HL-60 (cell line): Measurements from ENCODE around the gene CACNA1C.

Experiments
- DNase-seq, 2 experiments: peaks; one replicate each; pipeline ENCODE4 v3.0.0-alpha.2; 2010 to 2020; ENCODE audit warnings: low read depth in 1 of 2, low spot score in 1 of 2
- H3K27ac ChIP-seq: fragments of 250-450 bp; sonication (Bioruptor Pico); replicated peaks from 2 replicates; pipeline ENCODE4 v1.5.1; 2020; ENCODE audit warnings: mild to moderate bottlenecking, moderate library complexity
- H3K27me3 ChIP-seq: fragments of 250-450 bp; sonication (Bioruptor Pico); 2 replicates; pipeline ENCODE4 v1.5.1; 2021; ENCODE audit warnings: mild to moderate bottlenecking, moderate library complexity; ENCODE audit not compliant: insufficient read depth, poor library complexity, severe bottlenecking
- H3K4me3 ChIP-seq: replicated peaks from 2 replicates; pipeline ENCODE4 v1.5.1; 2011; ENCODE audit warnings: mild to moderate bottlenecking, control low read depth, low read length; ENCODE audit not compliant: insufficient read depth
- GABPA ChIP-seq: IDR thresholded peaks from 2 replicates; pipeline ENCODE4 v1.6.1; 2012; ENCODE audit warnings: low read depth
- POLR2AphosphoS5 ChIP-seq: IDR thresholded peaks from 2 replicates; pipeline ENCODE4 v1.6.1; 2012; ENCODE audit warnings: low read depth
- SPI1 ChIP-seq: IDR thresholded peaks from 2 replicates; pipeline ENCODE4 v1.6.1; 2012; ENCODE audit warnings: low read depth, mild to moderate bottlenecking, borderline replicate concordance
- TF ChIP-seq, protein P1 (sequence below): IDR thresholded peaks from one replicate; pipeline ENCODE4 v1.5.1; 2011; ENCODE audit warnings: low read length, control low read depth, inconsistent platforms; ENCODE audit not compliant: insufficient read depth
- TF ChIP-seq, protein P2 (sequence below): IDR thresholded peaks from 2 replicates; pipeline ENCODE4 v1.6.1; 2012; ENCODE audit warnings: low read depth; ENCODE audit not compliant: insufficient replicate concordance

The CACNA1C gene

DNA sequence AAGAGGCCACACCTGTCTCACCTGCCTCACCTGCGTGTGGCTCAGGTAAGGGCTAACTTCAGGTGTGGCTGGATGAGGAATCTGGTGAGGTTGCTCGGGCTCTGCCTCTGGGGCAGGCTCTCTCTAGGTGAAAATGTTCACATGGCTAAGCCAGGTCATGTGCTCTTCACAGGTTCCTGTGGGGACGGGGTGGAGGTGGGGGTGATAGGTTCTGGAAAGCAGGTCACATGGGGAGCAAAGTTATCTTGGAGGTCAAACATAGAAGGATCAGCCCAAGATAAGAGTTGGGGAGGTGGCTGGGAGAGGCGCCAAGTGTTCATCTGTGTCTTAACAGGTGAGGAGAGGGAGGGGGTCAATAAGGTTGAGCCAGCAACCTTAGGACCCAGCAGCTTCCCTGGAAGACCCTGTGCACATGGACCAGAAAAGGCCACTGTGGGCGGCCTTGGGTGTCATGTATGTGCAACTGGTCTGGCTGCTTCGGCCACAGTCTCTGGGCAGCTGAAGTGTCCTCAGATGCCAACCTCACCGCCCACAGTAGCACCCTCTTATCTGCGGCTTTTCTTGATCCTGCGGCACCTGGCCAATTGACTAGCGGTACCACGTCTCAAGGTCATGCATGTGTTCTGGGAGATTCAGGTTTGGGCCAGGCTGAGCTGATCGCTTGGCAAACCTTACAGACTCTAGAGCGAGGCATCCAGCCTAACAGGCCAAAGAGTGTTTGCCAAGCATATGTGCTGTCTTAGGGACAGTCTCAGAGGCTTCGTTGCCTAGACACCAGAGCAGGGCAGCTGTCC lies 60.5 kb downstream of the CACNA1C start:
- H3K27me3 ChIP-seq, result no peaks in the 10 kb centered on the region
- no peak overlapping the region for H3K4me3 ChIP-seq

DNA sequence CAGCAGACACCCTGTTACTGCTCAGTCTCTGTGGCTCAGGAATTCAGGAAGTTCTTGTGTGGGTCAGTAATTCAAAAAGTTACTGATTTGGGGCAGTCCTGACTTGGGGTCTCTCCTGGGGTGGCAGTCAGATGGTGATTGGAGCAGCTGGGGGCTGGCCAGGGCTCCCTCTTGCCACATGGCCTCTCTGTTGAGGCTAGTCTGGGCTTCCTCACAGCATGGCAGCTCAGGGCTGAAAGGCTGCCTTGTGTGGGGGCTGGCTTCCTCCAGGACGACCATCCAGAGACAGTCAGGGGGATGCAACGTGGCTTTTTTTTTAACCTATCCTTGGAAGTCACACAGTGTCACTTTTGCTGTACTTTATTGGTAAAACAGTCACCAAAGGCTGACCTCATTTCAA lies 61.3 kb downstream of the CACNA1C start:
- Histone ChIP-seq H3K27me3 (no peaks in the 10 kb centered on the region), H3K4me3 (no peak overlapping the region), H3K27ac (no peak overlapping the region)
- DNase-seq, result no peak
- TF ChIP-seq, protein P1, sequence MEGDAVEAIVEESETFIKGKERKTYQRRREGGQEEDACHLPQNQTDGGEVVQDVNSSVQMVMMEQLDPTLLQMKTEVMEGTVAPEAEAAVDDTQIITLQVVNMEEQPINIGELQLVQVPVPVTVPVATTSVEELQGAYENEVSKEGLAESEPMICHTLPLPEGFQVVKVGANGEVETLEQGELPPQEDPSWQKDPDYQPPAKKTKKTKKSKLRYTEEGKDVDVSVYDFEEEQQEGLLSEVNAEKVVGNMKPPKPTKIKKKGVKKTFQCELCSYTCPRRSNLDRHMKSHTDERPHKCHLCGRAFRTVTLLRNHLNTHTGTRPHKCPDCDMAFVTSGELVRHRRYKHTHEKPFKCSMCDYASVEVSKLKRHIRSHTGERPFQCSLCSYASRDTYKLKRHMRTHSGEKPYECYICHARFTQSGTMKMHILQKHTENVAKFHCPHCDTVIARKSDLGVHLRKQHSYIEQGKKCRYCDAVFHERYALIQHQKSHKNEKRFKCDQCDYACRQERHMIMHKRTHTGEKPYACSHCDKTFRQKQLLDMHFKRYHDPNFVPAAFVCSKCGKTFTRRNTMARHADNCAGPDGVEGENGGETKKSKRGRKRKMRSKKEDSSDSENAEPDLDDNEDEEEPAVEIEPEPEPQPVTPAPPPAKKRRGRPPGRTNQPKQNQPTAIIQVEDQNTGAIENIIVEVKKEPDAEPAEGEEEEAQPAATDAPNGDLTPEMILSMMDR, result no peak
- TF ChIP-seq, protein P2, sequence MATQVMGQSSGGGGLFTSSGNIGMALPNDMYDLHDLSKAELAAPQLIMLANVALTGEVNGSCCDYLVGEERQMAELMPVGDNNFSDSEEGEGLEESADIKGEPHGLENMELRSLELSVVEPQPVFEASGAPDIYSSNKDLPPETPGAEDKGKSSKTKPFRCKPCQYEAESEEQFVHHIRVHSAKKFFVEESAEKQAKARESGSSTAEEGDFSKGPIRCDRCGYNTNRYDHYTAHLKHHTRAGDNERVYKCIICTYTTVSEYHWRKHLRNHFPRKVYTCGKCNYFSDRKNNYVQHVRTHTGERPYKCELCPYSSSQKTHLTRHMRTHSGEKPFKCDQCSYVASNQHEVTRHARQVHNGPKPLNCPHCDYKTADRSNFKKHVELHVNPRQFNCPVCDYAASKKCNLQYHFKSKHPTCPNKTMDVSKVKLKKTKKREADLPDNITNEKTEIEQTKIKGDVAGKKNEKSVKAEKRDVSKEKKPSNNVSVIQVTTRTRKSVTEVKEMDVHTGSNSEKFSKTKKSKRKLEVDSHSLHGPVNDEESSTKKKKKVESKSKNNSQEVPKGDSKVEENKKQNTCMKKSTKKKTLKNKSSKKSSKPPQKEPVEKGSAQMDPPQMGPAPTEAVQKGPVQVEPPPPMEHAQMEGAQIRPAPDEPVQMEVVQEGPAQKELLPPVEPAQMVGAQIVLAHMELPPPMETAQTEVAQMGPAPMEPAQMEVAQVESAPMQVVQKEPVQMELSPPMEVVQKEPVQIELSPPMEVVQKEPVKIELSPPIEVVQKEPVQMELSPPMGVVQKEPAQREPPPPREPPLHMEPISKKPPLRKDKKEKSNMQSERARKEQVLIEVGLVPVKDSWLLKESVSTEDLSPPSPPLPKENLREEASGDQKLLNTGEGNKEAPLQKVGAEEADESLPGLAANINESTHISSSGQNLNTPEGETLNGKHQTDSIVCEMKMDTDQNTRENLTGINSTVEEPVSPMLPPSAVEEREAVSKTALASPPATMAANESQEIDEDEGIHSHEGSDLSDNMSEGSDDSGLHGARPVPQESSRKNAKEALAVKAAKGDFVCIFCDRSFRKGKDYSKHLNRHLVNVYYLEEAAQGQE, result no peak
- TF ChIP-seq SPI1 (no peak), GABPA (no peak), POLR2AphosphoS5 (no peak)

More for the DNA sequence above, 60.5 kb downstream of the CACNA1C start:
- no peak overlapping the region for H3K27ac ChIP-seq
- no peak for TF ChIP-seq POLR2AphosphoS5
- TF ChIP-seq, protein P1, result no peak
- TF ChIP-seq SPI1, result no peak
- TF ChIP-seq GABPA, result no peak
- TF ChIP-seq, protein P2, result no peak
- DNase-seq, result no peak

DNA sequence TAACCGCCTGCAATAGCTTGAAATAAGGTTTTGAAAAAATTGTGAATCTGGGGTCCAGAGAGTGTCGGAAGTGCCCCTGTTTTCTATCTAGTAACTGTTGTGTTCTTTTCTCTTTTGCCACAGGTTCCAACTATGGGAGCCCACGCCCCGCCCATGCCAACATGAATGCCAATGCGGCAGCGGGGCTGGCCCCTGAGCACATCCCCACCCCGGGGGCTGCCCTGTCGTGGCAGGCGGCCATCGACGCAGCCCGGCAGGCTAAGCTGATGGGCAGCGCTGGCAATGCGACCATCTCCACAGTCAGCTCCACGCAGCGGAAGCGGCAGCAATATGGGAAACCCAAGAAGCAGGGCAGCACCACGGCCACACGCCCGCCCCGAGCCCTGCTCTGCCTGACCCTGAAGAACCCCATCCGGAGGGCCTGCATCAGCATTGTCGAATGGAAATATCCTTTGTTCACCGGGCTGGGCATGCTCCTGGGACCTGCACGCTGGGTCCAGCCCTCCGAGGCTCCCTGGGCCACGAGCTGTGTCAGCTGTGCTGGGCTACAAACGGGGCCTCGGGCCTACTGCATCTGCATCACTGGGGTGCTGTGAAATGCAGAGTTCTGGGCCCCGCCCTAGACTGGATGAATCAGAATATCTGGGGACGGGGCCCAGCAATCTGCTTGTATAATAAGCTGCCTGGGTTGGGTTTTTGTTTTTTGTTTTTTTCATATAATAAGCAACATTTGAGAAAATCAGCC lies 62.5 kb downstream of the CACNA1C start:
- Histone ChIP-seq H3K4me3 (no peak overlapping the region), H3K27me3 (no peaks in the 10 kb centered on the region), H3K27ac (no peak overlapping the region)
- TF ChIP-seq POLR2AphosphoS5 (no peak), SPI1 (no peak), GABPA (no peak)
- TF ChIP-seq, protein P1, result no peak
- TF ChIP-seq, protein P2, result no peak
- no peak for DNase-seq
